GM10248 (cell line): ENCODE results near the gene ACTN4.
A peak's percentile ranks its signal among the peaks of the same experiment; 100 is the strongest.

Source experiments
- CTCF ChIA-PET: fragments of 300-600 bp; sonication (Branson Sonifier 250); formaldehyde crosslinking; extraction: SDS; loops from one replicate; lab custom pipeline; 2021; ENCODE audit warnings: antibody characterized with exemption; lab: Yijun Ruan, JAX
- POLR2A ChIA-PET: fragments of 350-650 bp; sonication (Branson Sonifier 250); formaldehyde crosslinking; extraction: SDS; loops from one replicate; lab custom pipeline; 2020; ENCODE audit warnings: antibody characterized with exemption; lab: Yijun Ruan, JAX
- DNase-seq: peaks from one replicate; pipeline ENCODE4 v3.0.0; 2012; ENCODE audit errors: extremely low spot score
- CTCF ChIP-seq: IDR thresholded peaks from 2 replicates; pipeline ENCODE4 v1.5.1; 2012; ENCODE audit warnings: mild to moderate bottlenecking, low read depth; ENCODE audit errors: extremely low read depth, missing control alignments, control extremely low read depth

ACTN4 gene

GRCh38 chr19:38728752-38729541 is 81.5 kb downstream of the ACTN4 start:
- POLR2A ChIA-PET: no interaction called here
- TF ChIP-seq CTCF: no peak
- DNase-seq: no peak
- CTCF ChIA-PET: interaction anchor here (1.6 kb wide), 1 partner anchor 326 kb away, joined by 3 read pairs; the partner anchor contains the start of gene FAM98C

- ChIA-PET POLR2A (no interaction called here), CTCF (interaction anchor here (0.7 to 1.6 kb wide), 4 partner anchors 102 to 206 kb away, joined by 3 to 4 read pairs (median 4); partner anchors contain the start of genes ECH1, MRPS12 and SARS2)
- peak; percentile 75 for DNase-seq
- peak; percentile 84 for TF ChIP-seq CTCF
These were observed 82.4 kb downstream of the ACTN4 start for GRCh38 chr19:38729653-38730469.

DNA sequence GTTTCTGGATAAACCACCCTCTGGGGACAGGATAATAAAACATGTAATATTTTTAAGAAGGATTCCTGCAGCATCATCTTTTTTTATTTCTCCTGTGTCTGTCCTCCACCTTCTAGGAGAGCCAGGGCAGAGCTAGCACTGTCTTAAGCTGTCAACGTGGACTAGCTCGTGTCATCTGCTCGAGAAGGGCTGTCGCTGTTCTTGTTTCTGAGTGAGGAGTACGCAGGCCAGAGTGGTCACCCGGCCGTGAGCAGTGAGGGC is 83.0 kb downstream of the ACTN4 start:
- DNase-seq: no peak
- no peak for TF ChIP-seq CTCF
- ChIA-PET POLR2A (no interaction called here), CTCF (interaction anchor here (0.7 to 1.6 kb wide), 4 partner anchors 101 to 206 kb away, joined by 3 to 4 read pairs (median 4); partner anchors contain the start of genes ECH1, MRPS12 and SARS2)

DNA sequence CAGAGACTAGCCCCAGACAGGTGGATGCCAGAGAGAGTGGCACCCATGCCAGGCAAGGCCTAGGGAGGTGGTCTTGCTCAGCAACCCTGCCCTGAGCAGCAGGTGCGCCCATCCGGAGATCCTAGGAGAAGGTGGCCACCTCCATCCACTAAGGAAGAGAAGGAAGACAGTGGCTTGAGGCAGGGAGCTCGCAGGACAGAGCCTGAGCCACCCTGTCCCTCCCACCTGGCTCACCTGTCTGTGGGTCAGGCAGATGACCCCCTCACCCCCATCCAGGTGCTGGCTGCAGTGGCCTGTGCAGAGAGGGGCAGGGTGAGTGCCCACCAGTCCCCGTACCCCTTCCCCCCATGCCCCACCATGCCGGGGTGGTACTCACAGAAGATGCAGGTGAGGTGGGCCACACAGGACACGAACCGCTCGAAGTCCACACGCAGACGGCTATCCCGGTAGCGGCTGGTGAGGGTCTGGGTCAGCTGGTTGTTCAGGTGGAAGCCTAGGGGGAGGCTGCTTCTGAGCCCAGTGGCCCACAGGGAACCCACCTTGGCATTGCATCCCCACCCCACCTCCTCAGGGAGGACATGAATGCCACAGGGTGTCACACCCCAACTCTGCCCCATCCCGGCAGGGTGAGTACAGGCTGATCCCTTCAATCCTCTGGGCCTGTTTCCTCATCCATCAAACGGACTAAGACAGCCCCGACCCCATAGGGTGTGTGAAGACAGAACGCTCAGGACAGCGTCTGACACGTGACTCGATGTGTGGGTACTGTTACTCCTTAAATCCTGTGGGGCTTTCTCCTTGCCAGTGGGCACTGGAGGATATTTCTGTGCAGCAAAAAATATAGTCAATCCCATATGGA is 83.5 kb downstream of the ACTN4 start:
- POLR2A ChIA-PET: interaction anchor here (0.6 kb wide), 1 partner anchor 40 kb away, joined by 3 read pairs; no protein-coding TSS in a partner anchor
- no peak for DNase-seq
- CTCF ChIA-PET: interaction anchor here (1.0 to 1.6 kb wide), 2 partner anchors 18 to 100 kb away, joined by 3 to 4 read pairs; partner anchors contain the start of gene ECH1
- TF ChIP-seq CTCF: no peak

DNA sequence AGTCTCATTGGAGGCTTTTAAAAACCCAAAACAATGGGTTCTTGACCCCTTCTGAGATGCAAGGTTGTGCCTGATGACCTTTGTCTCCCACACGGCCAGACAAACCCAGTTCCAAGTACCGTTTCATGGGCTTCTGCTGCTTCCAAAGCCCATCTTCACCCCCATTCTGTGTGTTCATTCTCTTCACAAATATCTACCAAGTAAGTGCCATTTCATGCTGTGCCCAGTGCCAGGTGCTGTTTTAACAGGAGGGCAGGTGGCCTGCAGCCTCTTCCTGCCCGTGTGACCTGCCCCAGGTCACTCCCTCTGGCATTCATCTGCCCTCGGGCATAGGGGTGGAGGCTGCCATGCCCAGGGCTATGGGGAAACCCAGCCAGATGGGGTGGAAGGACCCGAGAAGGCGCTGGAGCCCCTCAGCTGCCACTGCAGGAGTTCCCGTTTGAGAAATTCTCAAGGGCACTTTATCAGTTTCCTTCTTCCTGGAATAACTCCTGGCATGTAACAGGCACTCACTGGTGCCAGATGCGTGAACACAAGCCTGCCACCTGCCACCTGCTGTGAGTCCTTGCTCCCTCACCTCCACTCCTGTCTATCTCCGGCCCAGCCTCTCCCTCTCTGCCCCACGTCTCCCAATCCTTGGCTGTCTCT is 84.3 kb downstream of the ACTN4 start:
- no peak for TF ChIP-seq CTCF
- ChIA-PET CTCF (interaction anchor here (1.0 kb wide), 1 partner anchor 17 kb away, joined by 3 read pairs; no protein-coding TSS in a partner anchor), POLR2A (interaction anchor here (0.6 kb wide), 1 partner anchor 41 kb away, joined by 3 read pairs; no protein-coding TSS in a partner anchor)
- no peak for DNase-seq
